Tibial artery (tissue), 4 donors: ENCODE data around the gene PCDHB10.
"Not testable (repeated sequence)": the region's sequence is repeated elsewhere in the genome, so short reads cannot be mapped to it uniquely, and the experiment has no call there.

Experiments used
- DNase-seq, 2 donors: peaks; one replicate each; pipeline ENCODE4 v3.0.0-alpha.2; 2019
- H3K27ac ChIP-seq, 2 donors: fragments of 200-600 bp; sonication (generic) in 1 of 2; 1 replicate in 1 of 2; 2 replicates in 1 of 2; pipeline ENCODE4 v1.5.1; 2018 to 2019; ENCODE audit warnings: mild to moderate bottlenecking in 1 of 2
- H3K27me3 ChIP-seq, 2 donors: fragments of 200-600 bp; sonication (generic) in 1 of 2; one replicate each; pipeline versions ENCODE4 v1.5.1 to v1.6.0; 2016 to 2019
- H3K36me3 ChIP-seq, 3 donors: fragments of 200-600 bp; sonication (generic) in 2 of 3; one replicate each; pipeline ENCODE4 v1.5.1; 2016 to 2019; ENCODE audit warnings: mild to moderate bottlenecking in 2 of 3
- H3K4me1 ChIP-seq, 4 donors: fragments of 200-600 bp; sonication (generic) in 2 of 4; 1 replicate in 3 of 4; 2 replicates in 1 of 4; pipeline ENCODE4 v1.5.1; 2016 to 2019
- H3K4me3 ChIP-seq, 2 donors: fragments of 200-600 bp; sonication (generic) in 1 of 2; 1 replicate in 1 of 2; 2 replicates in 1 of 2; pipeline ENCODE4 v1.5.1; 2018 to 2019; ENCODE audit warnings: mild to moderate bottlenecking in 2 of 2
- H3K9me3 ChIP-seq, 3 donors: fragments of 200-600 bp; sonication (generic) in 1 of 3; one replicate each; pipeline ENCODE4 v1.5.1; 2016 to 2019
- CTCF ChIP-seq, 2 experiments: fragments of 200-600 bp in 1 of 2; fragments of 450-650 bp in 1 of 2; IDR thresholded peaks; one replicate each; pipeline ENCODE4 v1.5.1; 2017 to 2019; ENCODE audit warnings: antibody characterized with exemption in 2 of 2, mild to moderate bottlenecking in 1 of 2, moderate library complexity in 1 of 2
- intact Hi-C: fragments of 100-400 bp; cut with DNase I; formaldehyde crosslinking; loops from one replicate; pipeline ENCODE4 v1.15.0; 2023; ENCODE audit warnings: low total_unique reads

Gene PCDHB10

GRCh38 chr5:141213656-141214339 lies 21.6 kb downstream of the PCDHB10 start, which contains the start of gene PCDHB13:
Gene PCDHB13, plus strand, starts transcription at chr5:141213919. Its CDS starts 205 bp downstream, at chr5:141214124.
- H3K36me3 ChIP-seq: peaks cover 5 to 34% (median 28%) of the 10 kb centered on the region in 3 donors
- DNase-seq, H3K27me3 ChIP-seq, H3K27ac ChIP-seq, intact Hi-C loops, H3K4me1 ChIP-seq: not testable (repeated sequence)
- peak within 1 kb of the TSS in 1 of 2 donors; percentile 22 for H3K4me3 ChIP-seq
- peak; percentile 15 to 16 for TF ChIP-seq CTCF (IDR thresholded peaks at IDR 0.05)
- peaks cover 14 to 95% (median 72%) of the 10 kb centered on the region in 3 donors for H3K9me3 ChIP-seq

GRCh38 chr5:141214583-141214982 lies 22.4 kb downstream of the PCDHB10 start:
- intact Hi-C loops, H3K4me3 ChIP-seq, DNase-seq, H3K4me1 ChIP-seq, H3K27me3 ChIP-seq, H3K27ac ChIP-seq: not testable (repeated sequence)
- H3K9me3 ChIP-seq: peaks cover 19 to 95% (median 72%) of the 10 kb centered on the region in 3 donors
- peaks cover 5 to 37% (median 35%) of the 10 kb centered on the region in 3 donors for H3K36me3 ChIP-seq

- Histone ChIP-seq H3K36me3 (peaks cover 5 to 45% (median 30%) of the 10 kb centered on the region in 3 donors), H3K9me3 (peaks cover 19 to 95% (median 73%) of the 10 kb centered on the region in 3 donors)
- H3K27ac ChIP-seq, DNase-seq, intact Hi-C loops, H3K4me3 ChIP-seq, H3K27me3 ChIP-seq, H3K4me1 ChIP-seq: not testable (repeated sequence)
Measured at GRCh38 chr5:141215504-141215903, 23.4 kb downstream of the PCDHB10 start.

GRCh38 chr5:141216035-141216434 lies 23.9 kb downstream of the PCDHB10 start:
- intact Hi-C loops, H3K4me1 ChIP-seq, H3K27me3 ChIP-seq, H3K4me3 ChIP-seq, H3K27ac ChIP-seq, DNase-seq: not testable (repeated sequence)
- peaks cover 24 to 97% (median 75%) of the 10 kb centered on the region in 3 donors for H3K9me3 ChIP-seq
- H3K36me3 ChIP-seq: peaks cover 5 to 50% (median 30%) of the 10 kb centered on the region in 3 donors

GRCh38 chr5:141223112-141223783 lies 31.1 kb downstream of the PCDHB10 start, which contains the start of gene PCDHB14:
Gene PCDHB14, plus strand, starts transcription at chr5:141223343. Its CDS starts 163 bp downstream, at chr5:141223506.
- peaks cover 5 to 47% (median 44%) of the 10 kb centered on the region in 3 donors for H3K36me3 ChIP-seq
- H3K9me3 ChIP-seq: peaks cover 15 to 97% (median 85%) of the 10 kb centered on the region in 3 donors
- H3K4me3 ChIP-seq: peak within 1 kb of the TSS; percentile 19 to 34
- no peak for DNase-seq
- no peaks in the 10 kb centered on the region for H3K27me3 ChIP-seq
- TF ChIP-seq CTCF (IDR thresholded peaks at IDR 0.05): no peak
- intact Hi-C loops: no loop called here
- H3K4me1 ChIP-seq: no peaks in the 10 kb centered on the region
- H3K27ac ChIP-seq: no peak within 1 kb of the TSS

- H3K4me1 ChIP-seq, H3K4me3 ChIP-seq, H3K27me3 ChIP-seq, DNase-seq, H3K27ac ChIP-seq, intact Hi-C loops: not testable (repeated sequence)
- Histone ChIP-seq H3K9me3 (peaks cover 9 to 90% (median 74%) of the 10 kb centered on the region in 3 donors), H3K36me3 (peaks cover 0 to 35% (median 28%) of the 10 kb centered on the region in 3 donors)
Measured at GRCh38 chr5:141224844-141225243, 32.7 kb downstream of the PCDHB10 start.

GRCh38 chr5:141225421-141225820 lies 33.3 kb downstream of the PCDHB10 start:
- intact Hi-C loops, H3K27me3 ChIP-seq, DNase-seq, H3K4me3 ChIP-seq, H3K4me1 ChIP-seq, H3K27ac ChIP-seq: not testable (repeated sequence)
- Histone ChIP-seq H3K36me3 (peaks cover 0 to 35% (median 23%) of the 10 kb centered on the region in 3 donors), H3K9me3 (peaks cover 9 to 88% (median 72%) of the 10 kb centered on the region in 3 donors)
